NCI-H82 treated with DMSO at 0.1 percent for 48 hours (cell line): Measurements from ENCODE around the gene APH1A.
"Not testable (repeated sequence)": the region's sequence is repeated elsewhere in the genome, so short reads cannot be mapped to it uniquely, and the experiment has no call there.

Source experiments
- DNase-seq: peaks from one replicate; lab custom pipeline; 2025; ENCODE audit not compliant: unreplicated experiment; lab: John Stamatoyannopoulos, UW

APH1A gene

DNA sequence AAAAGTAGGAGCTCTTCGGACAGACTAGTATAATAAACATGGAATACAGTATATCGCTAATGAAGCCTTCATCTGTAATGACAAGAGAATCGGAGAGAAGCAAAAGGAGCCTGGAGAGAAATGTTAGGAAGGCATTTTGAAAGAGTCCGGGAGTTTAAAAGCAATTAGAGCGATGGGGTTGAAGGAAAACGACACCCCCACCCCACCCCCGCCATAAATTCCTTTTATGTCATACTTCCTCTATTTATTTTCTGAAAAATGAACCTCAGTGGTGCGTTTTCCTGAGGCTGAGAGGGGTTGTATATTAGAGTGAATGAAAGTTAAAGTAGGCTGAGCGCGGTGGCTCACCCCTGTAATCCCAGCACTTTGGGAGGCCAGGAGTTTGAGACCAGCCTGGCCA, 635 bp upstream of the APH1A start:
- DNase-seq: no peak

DNA sequence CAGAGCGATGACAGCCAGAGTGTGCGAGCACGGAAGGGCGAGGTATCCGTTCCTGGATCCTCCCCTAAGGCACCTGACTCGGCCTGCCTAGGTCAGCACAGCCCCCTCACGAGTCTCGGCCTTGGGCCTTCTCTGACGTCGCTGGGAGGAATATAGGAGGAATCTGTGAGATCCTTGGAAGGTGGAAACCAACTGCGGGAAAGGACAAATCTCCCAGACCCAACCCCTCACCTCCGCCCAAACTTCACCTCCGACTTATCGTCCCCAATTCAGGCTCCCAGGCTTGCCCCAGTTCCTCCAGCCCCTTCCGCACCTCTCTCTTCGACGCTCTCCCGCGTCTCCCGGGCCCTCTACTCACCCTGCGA, 494 bp downstream of the APH1A start:
- DNase-seq: no peak

DNA sequence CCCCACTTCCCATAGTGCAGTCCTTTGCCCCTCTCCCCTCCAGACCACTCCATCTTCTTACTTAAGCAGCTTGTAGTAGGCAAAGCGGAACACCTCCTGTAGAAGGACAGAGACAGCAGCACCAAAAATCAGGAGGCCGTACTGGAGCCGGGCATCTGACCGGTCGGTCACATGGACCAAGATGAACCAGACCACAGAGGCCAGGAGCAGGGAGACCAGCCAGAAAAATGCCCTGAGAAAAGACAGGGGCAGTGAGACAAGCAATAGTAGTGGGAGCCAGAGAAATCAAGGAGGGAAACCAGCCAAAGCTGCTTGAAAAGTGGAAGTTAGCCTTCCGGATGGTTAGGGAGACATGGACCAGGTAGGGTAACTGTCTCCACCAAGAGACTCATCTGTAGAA, 920 bp downstream of the APH1A start:
- DNase-seq: no peak

DNA sequence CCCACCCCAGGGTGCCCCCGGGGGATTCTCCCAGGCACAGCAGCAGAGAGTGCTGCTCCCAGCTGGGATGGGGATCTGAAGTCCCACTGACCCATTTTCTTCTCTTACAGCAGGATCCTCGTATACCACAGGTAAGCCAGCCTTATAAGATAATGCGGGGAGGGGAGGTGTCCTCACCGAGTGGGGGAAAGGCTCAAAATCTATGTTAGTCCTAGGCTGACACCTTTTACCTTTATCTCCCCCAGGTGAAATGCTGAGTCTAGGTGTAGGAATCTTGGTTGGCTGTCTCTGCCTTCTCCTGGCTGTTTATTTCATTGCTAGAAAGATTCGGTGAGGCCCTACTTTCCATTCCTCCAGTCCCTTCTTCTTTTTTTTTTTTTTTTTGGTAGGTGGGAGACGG, 5.3 kb downstream of the APH1A start:
- no peak for DNase-seq

DNA sequence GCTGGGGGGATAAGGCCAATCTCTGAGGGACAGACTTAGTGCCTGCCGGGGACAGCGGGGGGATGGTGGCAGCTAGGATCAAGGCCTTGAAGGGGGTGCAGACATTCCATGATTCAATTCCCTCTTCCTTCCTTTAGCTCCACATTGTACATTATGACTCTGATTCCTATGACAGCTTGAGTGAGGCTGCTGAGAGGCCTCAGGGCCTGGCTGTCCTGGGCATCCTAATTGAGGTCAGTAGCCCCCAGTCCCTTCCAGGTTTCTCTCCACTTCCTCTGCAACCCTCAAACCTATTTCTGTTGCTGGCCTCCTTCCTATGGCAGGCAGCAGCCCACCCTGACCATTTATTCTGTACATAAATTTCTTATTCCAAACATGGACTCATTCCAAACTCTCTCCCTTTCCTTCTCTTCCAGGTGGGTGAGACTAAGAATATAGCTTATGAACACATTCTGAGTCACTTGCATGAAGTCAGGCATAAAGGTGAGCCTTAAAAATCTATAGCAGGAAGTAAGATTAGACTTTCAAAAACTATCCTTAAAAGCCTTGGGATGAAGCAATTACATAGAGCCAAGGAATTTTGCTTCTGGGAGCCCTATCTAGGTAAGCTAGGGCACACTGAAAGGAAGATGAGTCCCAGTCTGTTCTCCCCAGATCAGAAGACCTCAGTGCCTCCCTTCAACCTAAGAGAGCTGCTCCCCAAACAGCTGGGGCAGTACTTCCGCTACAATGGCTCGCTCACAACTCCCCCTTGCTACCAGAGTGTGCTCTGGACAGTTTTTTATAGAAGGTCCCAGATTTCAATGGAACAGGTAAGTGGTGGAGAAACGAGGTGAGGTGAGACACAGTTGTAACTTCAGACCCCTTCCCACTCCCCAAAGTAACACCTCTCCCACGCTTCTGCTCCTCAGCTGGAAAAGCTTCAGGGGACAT, 6.2 kb downstream of the APH1A start:
- DNase-seq: no peak

DNA sequence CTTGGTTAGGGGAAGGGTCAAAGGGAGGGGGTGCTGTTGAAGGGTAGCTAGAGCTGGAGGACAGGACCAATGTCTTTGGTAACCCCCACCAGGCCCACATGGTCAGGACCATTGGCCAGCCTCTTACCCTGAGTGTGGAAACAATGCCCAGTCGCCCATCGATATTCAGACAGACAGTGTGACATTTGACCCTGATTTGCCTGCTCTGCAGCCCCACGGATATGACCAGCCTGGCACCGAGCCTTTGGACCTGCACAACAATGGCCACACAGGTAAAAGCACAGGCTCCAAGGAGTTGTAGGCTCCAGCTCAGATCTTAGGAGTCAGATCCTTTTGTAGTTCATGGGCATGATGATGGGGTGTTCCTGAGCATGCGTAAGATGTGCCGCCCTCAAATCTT, 7.4 kb downstream of the APH1A start:
- DNase-seq: no peak

DNA sequence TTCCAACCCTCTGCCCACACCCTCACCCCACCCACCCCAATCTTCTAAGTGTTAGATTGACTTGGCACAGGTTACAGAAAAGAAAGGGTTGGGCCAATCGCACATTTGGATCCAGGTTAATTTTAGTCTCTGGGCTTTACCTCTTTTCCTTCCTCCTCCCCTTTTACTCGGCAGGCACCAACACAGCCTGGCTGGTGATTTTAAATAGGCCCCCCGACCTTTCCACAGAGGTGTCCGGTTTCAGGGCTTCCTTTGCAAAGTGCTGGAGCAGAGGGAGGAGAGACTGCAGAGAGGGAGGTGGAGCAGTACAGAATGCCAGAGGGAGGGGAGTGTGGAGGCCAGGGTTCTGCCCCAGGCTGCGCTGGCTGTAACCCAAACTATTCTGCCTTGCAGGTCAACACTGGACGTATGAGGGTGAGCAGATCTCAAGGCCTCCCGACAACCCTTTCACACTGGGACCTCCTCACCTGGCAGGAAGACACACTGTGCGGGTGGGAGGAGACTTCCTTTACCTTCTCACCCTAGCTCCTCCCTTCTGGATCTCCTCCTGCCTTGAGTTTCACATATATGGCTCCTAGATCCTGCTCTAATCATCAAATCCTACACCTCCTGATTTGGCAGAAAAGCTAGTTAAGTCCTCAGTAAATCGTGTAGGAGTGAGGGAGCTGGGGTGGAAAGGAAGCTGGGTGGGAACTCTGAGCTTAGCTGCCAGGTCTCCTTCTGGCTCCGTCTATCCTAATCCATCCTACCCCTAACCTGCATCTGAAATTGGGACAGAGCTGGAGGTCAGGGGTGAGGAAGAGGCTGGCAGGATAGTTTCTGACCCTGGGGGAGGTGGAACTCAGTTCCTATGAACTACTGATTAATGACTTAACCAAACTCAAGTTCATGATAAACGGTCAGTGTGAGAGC, 8.8 kb downstream of the APH1A start:
- DNase-seq: no peak

DNA sequence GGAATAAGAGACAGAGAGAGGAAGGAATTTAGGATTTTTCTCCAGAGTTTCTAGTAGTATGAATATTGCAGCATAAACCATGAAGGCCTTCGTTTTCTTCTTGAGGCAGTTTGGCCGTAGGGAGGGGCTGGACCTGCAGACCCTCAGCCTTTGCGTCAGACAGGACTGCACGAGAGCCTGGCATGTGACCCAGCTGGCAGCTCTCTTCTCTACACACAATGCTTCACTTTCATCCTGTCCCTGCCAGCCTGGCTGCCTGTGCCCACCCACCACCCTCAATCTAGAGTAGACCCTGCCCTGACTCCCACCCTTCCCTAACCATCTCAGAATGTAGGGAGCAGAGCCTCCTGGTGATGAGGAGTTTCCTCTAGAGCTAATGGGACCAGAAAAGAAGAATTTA, 9.6 kb downstream of the APH1A start:
- DNase-seq: no peak

DNA sequence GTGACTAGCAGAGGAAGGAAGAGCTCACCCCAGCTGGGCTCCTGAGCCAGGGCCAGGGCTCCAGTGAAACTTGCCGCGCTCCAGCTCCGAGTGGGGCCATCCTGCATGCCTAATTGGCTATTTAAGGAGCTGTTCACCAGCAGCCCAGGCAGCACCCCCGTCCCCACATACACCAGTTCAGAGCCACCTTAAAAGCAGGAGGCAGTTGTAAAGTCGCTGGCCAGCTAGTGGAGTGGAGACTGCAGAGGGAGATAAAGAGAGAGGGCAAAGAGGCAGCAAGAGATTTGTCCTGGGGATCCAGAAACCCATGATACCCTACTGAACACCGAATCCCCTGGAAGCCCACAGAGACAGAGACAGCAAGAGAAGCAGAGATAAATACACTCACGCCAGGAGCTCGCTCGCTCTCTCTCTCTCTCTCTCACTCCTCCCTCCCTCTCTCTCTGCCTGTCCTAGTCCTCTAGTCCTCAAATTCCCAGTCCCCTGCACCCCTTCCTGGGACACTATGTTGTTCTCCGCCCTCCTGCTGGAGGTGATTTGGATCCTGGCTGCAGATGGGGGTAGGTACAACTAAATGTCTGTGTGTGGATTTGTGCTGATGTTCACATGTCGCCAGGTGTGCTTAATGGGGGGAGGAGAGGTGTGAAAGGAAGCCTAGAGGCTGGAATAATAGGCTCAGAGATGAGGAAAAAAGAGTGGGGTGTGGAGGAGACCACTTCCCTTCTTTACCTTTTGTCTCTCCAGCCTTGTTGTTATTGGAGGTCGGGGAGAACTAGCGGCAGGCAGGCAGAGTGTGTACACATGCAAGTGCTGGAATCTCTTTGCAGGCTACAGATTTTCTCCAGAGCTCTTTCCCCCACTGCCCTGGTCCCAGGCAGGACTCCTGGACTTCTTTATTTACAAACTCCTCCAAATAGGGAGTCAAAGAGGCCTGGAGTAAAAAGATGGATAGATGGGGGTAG, 10.9 kb downstream of the APH1A start, which contains the start of gene CA14:
TSS of gene CA14 (plus strand) at position 151 of the 962 bp plus-strand sequence. CDS start at position 506, 355 bp downstream.
- no peak for DNase-seq

DNA sequence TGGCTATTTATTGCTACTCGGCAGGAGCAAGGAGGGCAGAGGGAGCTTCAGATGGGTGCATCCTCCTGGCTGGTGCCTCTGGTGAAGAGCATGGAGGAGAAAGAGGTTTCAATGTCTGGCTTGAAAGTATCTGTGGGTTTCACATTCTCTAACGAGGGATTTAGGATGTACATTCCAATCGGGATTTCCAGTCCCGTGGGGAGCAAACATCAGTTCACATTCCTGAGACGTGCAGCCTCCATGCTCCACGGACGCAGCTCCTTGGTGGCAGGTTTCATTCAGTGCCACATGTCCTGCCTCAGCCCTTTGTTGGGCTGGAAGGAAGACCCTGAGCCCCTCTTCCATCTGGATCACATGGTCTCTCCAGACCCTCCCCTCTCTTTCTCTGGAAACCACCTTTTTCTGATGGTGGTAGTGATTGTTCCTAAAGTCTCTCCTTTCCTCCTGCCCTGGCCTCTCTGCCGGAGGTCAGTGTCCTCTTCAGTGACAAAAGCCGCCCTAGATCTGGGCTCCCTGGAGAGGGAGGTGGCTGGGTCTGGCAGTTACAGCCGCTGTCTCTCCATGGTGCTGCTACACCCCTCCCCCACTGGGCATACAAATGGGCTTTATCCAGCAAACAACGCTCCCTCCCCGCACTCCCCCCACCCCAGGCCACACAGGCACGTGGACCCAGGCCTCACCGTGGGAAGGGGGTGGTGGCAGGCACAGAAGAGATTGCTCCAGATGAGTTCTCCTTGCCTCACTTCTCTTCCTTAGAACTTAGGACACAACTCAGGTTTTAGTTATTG, 12.1 kb downstream of the APH1A start:
- DNase-seq: no peak

DNA sequence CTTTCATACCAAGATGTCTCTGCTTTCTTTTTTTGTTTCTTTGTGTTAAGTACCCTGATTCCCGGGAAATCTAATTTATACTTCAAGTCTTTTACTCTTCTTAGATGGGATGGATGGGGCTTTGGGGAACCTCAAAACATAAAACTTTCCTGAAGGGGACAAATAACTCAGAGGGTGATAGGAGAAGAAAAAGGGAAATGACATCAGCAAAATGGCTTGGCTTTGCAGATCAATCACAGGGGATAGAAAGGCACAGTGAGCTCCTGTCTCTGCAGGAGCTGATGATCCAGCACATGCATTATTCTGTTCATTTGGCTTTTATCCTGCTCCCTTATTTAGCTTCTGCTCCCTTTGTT, 12.6 kb downstream of the APH1A start:
- DNase-seq: no peak

DNA sequence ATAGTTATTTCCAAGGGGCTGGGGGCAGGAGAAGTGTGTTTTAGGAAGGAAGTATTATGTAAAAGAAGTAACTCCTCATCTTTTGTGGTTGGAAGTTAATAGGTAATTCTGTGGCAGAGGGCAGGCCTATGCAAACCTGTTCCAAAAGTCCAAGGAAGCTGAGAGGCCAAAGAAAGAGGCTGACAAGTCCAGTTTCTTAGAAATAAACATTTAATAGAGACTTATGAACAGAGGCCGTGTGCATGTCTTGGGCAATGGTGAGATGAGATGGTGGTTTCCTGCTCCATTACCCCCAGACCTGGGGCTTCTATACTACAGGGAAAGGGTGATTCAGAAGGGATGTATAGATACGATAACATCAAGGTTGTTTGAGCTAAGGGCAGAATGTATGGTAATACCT, 18.9 kb downstream of the APH1A start:
- DNase-seq: no peak

DNA sequence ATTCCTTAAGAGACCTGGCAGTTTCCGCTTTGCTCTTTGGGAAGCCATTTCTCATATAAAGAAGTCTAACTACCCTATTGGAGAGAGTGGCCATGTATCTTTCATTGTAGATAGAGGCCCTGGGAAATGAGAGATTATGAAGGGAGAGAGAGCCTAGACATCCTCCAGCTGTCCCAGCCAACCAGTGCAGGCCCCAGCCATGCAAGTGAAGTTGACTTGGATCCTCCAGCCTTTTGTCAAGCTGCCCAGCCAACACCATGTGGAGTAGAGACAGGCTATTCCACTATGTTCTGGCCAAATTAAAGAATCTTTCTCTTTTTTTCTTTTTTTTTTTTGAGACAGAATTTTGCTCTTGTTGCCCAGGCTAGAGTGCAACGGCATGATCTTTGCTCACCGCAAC, 25.8 kb downstream of the APH1A start:
- no peak for DNase-seq

DNA sequence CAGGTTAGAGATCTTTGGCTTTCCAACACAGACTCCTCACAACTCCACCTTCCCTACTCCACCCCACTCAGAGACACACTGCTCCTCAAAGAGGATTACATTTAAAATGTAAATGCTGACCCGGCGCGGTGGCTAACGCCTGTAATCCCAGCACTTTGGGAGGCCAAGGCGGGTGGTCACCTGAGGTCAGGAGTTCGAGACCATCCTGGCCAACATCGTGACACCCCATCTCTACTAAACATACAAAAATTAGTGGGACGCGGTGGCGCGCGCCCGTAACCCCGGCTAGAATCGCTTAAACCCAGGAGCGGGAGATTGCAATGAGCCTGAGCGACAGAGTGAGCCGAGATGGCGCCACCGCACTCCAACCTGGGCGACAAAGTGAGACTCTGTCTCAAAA, 31.1 kb downstream of the APH1A start:
- no peak for DNase-seq

DNA sequence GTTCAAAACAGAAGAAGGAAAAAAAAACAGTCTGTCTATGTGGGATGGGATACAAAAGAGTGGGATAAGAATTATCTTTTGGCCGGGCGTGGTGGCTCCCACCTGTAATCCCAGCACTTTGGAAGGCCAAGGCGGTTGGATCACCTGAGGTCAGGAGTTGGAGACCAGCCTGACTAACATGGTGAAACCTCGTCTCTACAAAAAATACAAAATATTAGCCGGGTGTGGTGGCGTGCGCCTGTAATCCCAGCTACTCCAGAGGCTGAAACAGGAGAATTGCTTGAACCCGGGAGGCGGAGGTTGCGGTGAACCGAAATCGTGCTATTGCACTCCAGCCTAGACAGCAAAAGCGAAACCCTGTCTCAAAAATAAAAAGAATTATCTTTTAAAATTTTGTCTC, 31.6 kb downstream of the APH1A start:
- DNase-seq: not testable (repeated sequence)

DNA sequence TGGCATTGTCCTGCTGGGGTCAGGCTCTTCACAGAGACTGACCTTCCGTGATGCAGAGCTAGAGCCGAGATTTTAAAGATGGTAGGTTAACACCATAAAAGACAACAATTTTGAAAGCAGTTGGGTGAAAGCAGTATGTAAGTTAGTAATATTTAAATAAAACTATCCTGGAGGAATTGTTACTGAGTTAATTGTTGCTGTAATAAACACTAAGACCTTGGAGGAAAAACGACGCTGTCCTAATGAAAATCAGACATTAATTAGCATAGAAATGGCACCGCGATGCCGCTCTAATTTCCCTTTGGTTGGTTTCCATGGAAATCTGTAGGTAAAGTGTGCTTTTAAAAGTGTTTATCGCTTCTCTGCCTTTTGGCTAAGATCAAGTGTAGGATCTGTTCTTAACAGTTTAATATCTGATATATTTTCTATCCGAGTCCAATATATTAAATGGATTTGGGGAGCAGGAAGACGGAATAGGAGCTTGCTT, 32.2 kb downstream of the APH1A start:
- DNase-seq: no peak

DNA sequence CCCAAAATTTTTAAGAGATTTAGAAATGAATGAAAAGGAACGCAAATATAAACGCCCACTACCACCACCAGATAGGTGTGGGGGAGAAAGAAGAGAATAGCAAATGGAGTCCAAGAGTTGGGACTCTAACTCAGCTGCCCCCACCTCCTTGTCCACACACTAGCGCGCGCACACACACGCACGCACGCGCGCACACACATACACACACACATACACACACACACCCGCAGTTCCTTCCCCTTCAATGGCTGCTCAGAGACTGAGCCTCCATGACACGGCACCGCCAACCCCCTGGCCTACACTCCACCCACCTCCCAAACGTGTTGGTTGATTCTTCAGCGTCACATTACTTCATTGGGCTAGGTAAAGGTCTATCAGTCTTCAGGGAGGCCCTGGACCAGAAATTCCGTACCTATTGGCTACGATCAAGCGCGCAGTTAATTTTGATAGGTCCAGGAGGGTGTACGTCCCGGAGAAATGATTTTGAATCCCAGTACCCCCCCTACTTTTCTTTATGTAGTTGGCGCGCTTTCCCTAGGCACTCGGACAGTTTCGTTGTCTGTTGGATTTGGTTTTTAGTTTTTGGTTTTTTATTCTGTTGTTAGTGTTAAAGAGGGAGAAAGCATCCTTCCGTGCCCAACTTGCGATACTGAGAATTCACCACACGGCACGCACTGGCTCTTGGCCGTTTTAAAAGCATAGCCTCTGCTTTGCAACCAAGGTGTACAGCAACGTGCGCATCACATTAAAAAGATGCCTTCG, 32.8 kb downstream of the APH1A start, which contains the start of gene ANP32E:
TSS of gene ANP32E (minus strand) at position 261 of the 762 bp plus-strand sequence. CDS start 326 bp downstream, outside the sequence.
- DNase-seq: peak; percentile 100

DNA sequence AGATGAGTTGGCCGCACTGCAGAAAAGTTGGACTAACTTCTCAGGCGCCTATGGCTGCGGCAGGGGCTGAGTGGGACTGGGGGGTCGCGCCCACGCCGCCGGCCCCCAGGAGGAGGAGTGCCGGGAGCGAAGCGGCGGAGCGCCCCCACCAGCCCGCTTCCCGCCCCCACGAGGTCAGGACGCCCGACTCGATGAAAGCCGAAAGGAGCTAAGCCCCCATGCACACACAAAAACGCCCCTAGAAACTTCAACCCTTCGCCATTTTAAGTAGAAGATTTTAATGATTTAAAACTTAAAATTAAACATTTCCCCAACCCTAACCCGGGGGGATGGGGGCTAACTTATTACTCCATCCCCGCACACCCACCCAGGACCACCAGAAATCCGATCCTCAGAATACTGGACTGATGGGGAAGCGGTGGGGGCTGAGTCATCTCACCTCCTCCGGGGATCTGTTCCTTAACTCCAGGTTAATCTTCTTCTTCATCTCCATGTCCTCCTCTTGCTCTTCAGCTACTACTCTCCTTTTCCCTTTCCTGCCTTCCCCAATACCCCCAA, 33.4 kb downstream of the APH1A start:
- DNase-seq: no peak
